GM21576 (cell line): ENCODE measurements around the gene HAUS8.
"Not testable (repeated sequence)": the region's sequence is repeated elsewhere in the genome, so short reads cannot be mapped to it uniquely, and the experiment has no call there.

Source experiments
- ATAC-seq: cut with Tn5 transposase; IDR thresholded peaks from one replicate; pipeline ENCODE4 v1.9.1; 2021; ENCODE audit warnings: mild to moderate bottlenecking, moderate library complexity; ENCODE audit not compliant: unreplicated experiment

Gene HAUS8

GRCh38 chr19:17037966-17038500 lies 37.2 kb downstream of the HAUS8 start:
- no peak for ATAC-seq

GRCh38 chr19:17037184-17037583 lies 38.1 kb downstream of the HAUS8 start:
- no peak for ATAC-seq

- ATAC-seq = no peak
These were observed 38.6 kb downstream of the HAUS8 start for GRCh38 chr19:17036640-17037039.

- ATAC-seq = no peak
These were observed 39.3 kb downstream of the HAUS8 start for GRCh38 chr19:17035842-17036424.

GRCh38 chr19:17031741-17032140 lies 43.5 kb downstream of the HAUS8 start:
- ATAC-seq = no peak

GRCh38 chr19:17027535-17027975 lies 47.7 kb downstream of the HAUS8 start:
- no peak for ATAC-seq

GRCh38 chr19:17026706-17027534 lies 48.3 kb downstream of the HAUS8 start, which contains the start of gene CPAMD8:
Gene CPAMD8, minus strand, starts transcription at chr19:17026810. Its CDS starts 168 bp downstream, at chr19:17026642.
- no peak for ATAC-seq

- no peak for ATAC-seq
These were observed 49.1 kb downstream of the HAUS8 start for GRCh38 chr19:17025991-17026658.

GRCh38 chr19:17025361-17025760 lies 49.9 kb downstream of the HAUS8 start:
- ATAC-seq = no peak

- not testable (repeated sequence) for ATAC-seq
These were observed 50.3 kb downstream of the HAUS8 start for GRCh38 chr19:17024941-17025340.

GRCh38 chr19:17023805-17024204 lies 51.4 kb downstream of the HAUS8 start:
- ATAC-seq = no peak

- no peak for ATAC-seq
These were observed 52.5 kb downstream of the HAUS8 start for GRCh38 chr19:17022738-17023137.

GRCh38 chr19:17021793-17022590 lies 53.3 kb downstream of the HAUS8 start:
- no peak for ATAC-seq

GRCh38 chr19:17021328-17021727 lies 53.9 kb downstream of the HAUS8 start:
- ATAC-seq = no peak

- ATAC-seq = no peak
These were observed 54.4 kb downstream of the HAUS8 start for GRCh38 chr19:17020823-17021222.

GRCh38 chr19:17020385-17020784 lies 54.9 kb downstream of the HAUS8 start:
- no peak for ATAC-seq

GRCh38 chr19:17014212-17014861 lies 60.9 kb downstream of the HAUS8 start:
- ATAC-seq = not testable (repeated sequence)

- no peak for ATAC-seq
These were observed 63.8 kb downstream of the HAUS8 start for GRCh38 chr19:17011485-17011884.

GRCh38 chr19:17006579-17006978 lies 68.7 kb downstream of the HAUS8 start:
- no peak for ATAC-seq

- ATAC-seq = no peak
These were observed 70.3 kb downstream of the HAUS8 start for GRCh38 chr19:17005000-17005399.
